A549 (cell line): ENCODE measurements around the gene PFN1.

Source experiments
- CEBPB ChIP-seq, 2 experiments: fragments of >200 bp in 1 of 2; sonication (Bioruptor Twin) in 1 of 2; formaldehyde crosslinking in 1 of 2; IDR thresholded peaks; 2 replicates each; pipeline ENCODE4 v1.6.1; 2012 to 2016
- HDAC2 ChIP-seq: fragments of 200-600 bp; sonication (generic); IDR thresholded peaks from 2 replicates; pipeline ENCODE4 v1.6.1; 2016
- JUNB ChIP-seq: fragments of >200 bp; sonication (Bioruptor Twin); formaldehyde crosslinking; IDR thresholded peaks from 2 replicates; pipeline ENCODE4 v1.6.1; 2016
- MAX ChIP-seq: IDR thresholded peaks from 2 replicates; pipeline ENCODE4 v1.6.1; 2012
- MYC ChIP-seq: IDR thresholded peaks from 2 replicates; pipeline ENCODE4 v1.6.1; 2012; ENCODE audit warnings: mild to moderate bottlenecking, inconsistent platforms, low read length, improper control_type of control experiment, borderline replicate concordance
- POLR2A ChIP-seq: IDR thresholded peaks from 2 replicates; pipeline ENCODE4 v1.6.1; 2012; ENCODE audit warnings: mild to moderate bottlenecking, low read length
- REST ChIP-seq: fragments of 200-600 bp; sonication (generic); IDR thresholded peaks from 2 replicates; pipeline ENCODE4 v1.6.1; 2016; ENCODE audit warnings: antibody characterized with exemption, mild to moderate bottlenecking, moderate library complexity
- RFX5 ChIP-seq: fragments of 450-650 bp; IDR thresholded peaks from 2 replicates; pipeline ENCODE4 v1.7.1; 2014; ENCODE audit warnings: antibody characterized with exemption, mild to moderate bottlenecking, moderate library complexity
- SMC3 ChIP-seq: fragments of >200 bp; sonication (Bioruptor Twin); formaldehyde crosslinking; IDR thresholded peaks from 3 replicates; pipeline ENCODE4 v1.6.1; 2018; ENCODE audit warnings: inconsistent platforms
- TF ChIP-seq, protein P1 (sequence below): fragments of >200 bp; sonication (Bioruptor Twin); formaldehyde crosslinking; IDR thresholded peaks from 3 replicates; pipeline ENCODE4 v1.5.1; 2016
- TF ChIP-seq, protein P2 (sequence below): fragments of 450-650 bp; IDR thresholded peaks from 2 replicates; pipeline ENCODE4 v1.6.1; 2014; ENCODE audit warnings: antibody characterized with exemption

DNA sequence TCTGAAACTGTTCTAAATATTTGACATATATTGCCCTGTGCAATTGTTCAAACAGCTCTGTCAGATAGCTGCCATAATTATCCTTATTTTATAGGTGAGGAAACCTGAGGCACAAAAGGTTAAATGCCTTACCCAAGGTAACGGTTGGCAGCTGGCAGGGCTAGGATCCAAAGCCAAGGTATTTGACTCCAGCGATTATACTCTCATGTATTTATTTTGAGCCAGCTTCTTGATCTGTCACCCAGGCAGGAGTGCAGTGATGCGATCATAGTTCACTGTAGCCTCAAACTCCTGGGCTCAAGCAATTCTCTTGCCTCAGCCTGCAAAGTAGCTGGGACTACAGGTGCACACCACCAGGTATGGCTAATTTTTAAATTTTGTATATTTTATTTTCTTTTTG lies 9.8 kb upstream of the PFN1 start:
- TF ChIP-seq, protein P1, sequence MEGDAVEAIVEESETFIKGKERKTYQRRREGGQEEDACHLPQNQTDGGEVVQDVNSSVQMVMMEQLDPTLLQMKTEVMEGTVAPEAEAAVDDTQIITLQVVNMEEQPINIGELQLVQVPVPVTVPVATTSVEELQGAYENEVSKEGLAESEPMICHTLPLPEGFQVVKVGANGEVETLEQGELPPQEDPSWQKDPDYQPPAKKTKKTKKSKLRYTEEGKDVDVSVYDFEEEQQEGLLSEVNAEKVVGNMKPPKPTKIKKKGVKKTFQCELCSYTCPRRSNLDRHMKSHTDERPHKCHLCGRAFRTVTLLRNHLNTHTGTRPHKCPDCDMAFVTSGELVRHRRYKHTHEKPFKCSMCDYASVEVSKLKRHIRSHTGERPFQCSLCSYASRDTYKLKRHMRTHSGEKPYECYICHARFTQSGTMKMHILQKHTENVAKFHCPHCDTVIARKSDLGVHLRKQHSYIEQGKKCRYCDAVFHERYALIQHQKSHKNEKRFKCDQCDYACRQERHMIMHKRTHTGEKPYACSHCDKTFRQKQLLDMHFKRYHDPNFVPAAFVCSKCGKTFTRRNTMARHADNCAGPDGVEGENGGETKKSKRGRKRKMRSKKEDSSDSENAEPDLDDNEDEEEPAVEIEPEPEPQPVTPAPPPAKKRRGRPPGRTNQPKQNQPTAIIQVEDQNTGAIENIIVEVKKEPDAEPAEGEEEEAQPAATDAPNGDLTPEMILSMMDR: no peak
- TF ChIP-seq REST: no peak
- TF ChIP-seq POLR2A: no peak
- TF ChIP-seq MAX: no peak
- no peak for TF ChIP-seq JUNB
- TF ChIP-seq, protein P2, sequence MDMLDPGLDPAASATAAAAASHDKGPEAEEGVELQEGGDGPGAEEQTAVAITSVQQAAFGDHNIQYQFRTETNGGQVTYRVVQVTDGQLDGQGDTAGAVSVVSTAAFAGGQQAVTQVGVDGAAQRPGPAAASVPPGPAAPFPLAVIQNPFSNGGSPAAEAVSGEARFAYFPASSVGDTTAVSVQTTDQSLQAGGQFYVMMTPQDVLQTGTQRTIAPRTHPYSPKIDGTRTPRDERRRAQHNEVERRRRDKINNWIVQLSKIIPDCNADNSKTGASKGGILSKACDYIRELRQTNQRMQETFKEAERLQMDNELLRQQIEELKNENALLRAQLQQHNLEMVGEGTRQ: no peak
- no peak for TF ChIP-seq CEBPB (IDR thresholded peaks at IDR 0.05)
- TF ChIP-seq MYC: no peak
- no peak for TF ChIP-seq SMC3
- TF ChIP-seq HDAC2: no peak
- TF ChIP-seq RFX5: no peak
